KOPT-K1 (cell line): ENCODE measurements around the gene TAF10.

Experiments
- H3K27ac ChIP-seq: fragments of 200-600 bp; sonication (generic); 2 replicates; pipeline ENCODE4 v1.5.1; 2016; ENCODE audit warnings: antibody characterized with exemption, mild to moderate bottlenecking, low read depth, low read length; ENCODE audit not compliant: poor library complexity, severe bottlenecking
- H3K36me3 ChIP-seq: fragments of 200-600 bp; sonication (generic); 2 replicates; pipeline ENCODE4 v1.5.1; 2017; ENCODE audit warnings: antibody characterized with exemption, mild to moderate bottlenecking, low read length, moderate library complexity; ENCODE audit not compliant: insufficient read depth
- H3K9me3 ChIP-seq: fragments of 200-600 bp; sonication (generic); 2 replicates; pipeline ENCODE4 v1.5.1; 2017; ENCODE audit warnings: antibody characterized with exemption, low read length, mild to moderate bottlenecking; ENCODE audit not compliant: insufficient read depth, poor library complexity, severe bottlenecking

The TAF10 gene

GRCh38 chr11:6633422-6634408 is 21.7 kb upstream of the TAF10 start:
- H3K27ac ChIP-seq = no peak overlapping the region
- H3K36me3 ChIP-seq = peaks cover 27% of the 10 kb centered on the region; the same call in 1 of the 2 replicates
- H3K9me3 ChIP-seq = no peaks in the 10 kb centered on the region

DNA sequence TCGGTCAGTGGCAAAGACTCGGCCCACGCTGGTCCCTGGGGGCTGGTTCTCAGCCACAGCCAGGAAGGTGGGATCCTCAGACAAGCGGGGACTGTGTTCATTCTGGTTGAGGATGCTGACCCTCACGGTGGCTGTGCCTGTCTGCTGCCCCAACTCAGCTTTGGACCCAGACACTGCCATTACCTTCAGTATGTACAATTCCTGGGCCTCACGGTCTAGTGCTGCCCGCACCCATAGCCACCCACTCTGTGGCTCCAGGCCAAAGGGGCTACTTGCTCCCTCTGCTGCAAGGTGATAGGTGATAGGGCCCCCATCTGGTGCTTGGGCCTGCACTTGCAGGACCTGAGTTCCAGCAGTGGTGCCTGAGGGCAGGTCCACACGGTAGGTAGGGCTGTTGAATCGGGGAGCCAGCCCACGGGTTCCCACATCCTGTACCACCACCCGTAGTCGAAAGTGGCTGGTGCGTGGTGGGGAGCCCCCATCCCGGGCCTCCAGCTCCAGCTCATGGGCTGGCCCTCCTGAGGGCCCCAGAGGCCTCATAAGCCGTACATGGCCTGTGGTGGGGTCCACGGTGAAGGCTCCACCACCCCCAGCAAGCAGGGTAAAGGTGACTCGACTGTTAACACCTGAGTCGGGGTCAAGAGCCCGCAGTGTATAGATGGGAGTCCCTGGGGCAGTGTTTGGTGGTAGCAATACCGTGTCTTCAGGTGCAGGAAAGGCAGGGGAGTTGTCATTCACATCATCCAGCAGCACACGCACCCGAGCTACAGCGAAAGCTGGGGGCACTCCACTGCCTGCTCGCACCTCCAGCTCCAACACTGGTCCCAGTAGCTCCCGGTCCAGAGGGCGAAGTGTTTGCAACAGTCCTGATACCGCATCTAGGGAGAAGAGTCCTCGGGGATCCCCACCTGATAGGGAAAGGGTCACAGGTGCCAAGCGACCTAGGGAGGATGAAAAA is 20.4 kb upstream of the TAF10 start:
- H3K27ac ChIP-seq = peak overlapping the region; percentile 22
- H3K9me3 ChIP-seq = no peaks in the 10 kb centered on the region
- peaks cover 27% of the 10 kb centered on the region; the same call in 1 of the 2 replicates for H3K36me3 ChIP-seq

DNA sequence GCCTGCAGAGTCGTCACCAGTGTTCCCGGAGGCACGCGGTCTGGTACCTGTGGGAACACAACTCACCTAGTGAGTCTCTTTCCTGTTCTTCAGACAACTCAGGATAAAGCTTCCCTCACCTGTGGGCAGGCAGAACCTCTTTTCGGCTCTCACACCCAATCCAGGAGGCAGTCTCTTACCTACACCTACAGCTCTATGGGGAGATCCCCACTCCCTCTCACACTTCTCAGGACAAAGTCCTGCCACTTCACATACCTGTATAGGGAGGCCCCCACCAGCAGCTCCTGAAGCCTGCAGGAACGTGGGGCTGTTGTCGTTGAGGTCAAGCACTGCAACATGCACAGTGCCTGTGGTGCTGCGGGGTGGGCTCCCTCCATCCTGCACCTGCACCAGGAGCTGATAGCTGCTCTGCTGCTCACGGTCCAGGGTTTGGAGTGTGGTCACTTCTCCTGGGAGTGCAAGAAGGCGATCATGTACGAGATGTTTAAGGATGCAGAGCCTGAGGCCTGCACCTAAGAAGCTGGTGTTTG is 19.4 kb upstream of the TAF10 start:
- Histone ChIP-seq H3K36me3 (peaks cover 34% of the 10 kb centered on the region; the same call in 1 of the 2 replicates), H3K27ac (no peak overlapping the region), H3K9me3 (no peaks in the 10 kb centered on the region)

DNA sequence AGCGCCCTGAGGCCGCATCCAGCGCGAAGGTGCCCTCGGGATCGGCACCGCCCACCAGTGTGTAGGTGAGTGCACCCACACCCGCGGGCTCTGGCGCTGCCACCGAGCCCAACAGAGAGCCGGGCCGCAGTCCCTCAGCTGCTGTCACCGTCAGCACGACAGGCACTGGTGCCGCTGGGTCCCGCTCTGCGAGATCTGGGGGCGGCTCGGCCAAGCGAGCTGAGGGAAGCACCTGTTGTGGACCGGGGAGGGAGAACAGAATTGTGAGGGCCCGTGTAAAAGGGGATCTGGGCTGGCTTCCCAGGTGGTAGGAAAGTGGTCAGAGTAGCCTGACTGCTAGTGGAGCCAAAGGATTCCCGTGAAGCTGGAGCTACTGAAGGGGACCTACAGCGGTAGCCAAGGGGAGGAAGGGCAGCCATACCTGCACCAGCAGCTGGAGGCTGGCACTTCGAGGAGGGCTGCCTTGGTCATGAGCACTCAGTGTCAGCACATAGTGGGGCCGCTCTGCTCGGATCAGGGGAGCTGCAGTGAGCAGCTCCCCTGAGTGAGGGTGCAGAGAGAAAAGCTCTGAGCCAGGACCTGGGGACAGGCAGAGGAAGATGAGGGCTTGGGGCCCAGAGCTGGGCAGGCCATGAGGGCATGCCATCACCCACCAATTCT is 18.7 kb upstream of the TAF10 start:
- H3K27ac ChIP-seq = no peak overlapping the region
- peaks cover 41% of the 10 kb centered on the region; the same call in 1 of the 2 replicates for H3K36me3 ChIP-seq

GRCh38 chr11:6629892-6630631 is 18.0 kb upstream of the TAF10 start:
- no peak overlapping the region for H3K27ac ChIP-seq
- H3K36me3 ChIP-seq = peaks cover 48% of the 10 kb centered on the region; the same call in 1 of the 2 replicates
- H3K9me3 ChIP-seq = no peaks in the 10 kb centered on the region

More for the DNA sequence above, 18.7 kb upstream of the TAF10 start:
- no peaks in the 10 kb centered on the region for H3K9me3 ChIP-seq

DNA sequence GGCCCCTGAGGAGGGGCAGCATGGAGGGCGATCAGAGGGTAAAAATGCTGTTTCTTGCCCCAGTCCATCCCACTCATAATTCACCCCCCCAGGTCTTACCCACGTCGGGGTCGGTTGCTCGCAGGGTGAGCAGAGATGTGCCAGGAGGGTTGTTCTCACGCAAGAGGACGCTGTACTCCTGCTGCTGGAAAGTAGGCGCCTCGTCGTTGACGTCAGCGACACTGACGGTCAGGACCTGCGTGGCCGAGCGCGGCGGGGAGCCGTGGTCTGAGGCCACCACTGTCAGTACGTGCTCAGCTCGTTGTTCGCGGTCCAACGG is 17.5 kb upstream of the TAF10 start:
- H3K27ac ChIP-seq = no peak overlapping the region
- H3K9me3 ChIP-seq = no peaks in the 10 kb centered on the region
- peaks cover 50% of the 10 kb centered on the region; the same call in 1 of the 2 replicates for H3K36me3 ChIP-seq

- Histone ChIP-seq H3K9me3 (no peaks in the 10 kb centered on the region), H3K27ac (no peak overlapping the region), H3K36me3 (peaks cover 53% of the 10 kb centered on the region; the same call in 1 of the 2 replicates)
Observed at GRCh38 chr11:6628526-6628925, 16.5 kb upstream of the TAF10 start.

DNA sequence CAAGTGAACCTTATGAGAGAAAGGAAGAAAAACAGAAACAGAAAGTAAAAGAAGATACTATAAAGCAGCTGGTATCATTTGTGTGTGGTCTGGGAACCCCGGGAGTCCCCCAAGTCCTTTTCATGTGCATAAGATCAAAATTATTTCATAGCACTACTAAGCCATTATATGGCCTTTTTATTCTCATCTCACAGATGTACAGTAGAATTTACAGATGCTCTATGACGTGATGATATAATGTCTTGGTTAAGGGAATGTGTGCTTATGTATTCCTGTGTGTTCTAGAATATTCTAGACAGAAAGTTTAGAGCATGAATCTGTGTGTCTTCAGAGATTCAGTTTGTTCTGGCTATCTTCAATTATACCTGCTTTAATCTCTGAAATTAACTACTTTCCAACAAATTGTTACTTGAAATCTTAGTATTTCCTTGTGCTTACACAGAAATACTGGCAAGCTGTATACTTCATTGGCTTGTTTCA is 15.8 kb upstream of the TAF10 start:
- Histone ChIP-seq H3K36me3 (peaks cover 53% of the 10 kb centered on the region; the same call in 1 of the 2 replicates), H3K27ac (peak overlapping the region; percentile 41), H3K9me3 (no peaks in the 10 kb centered on the region)

- no peaks in the 10 kb centered on the region for H3K9me3 ChIP-seq
- peak overlapping the region; percentile 41 for H3K27ac ChIP-seq
- H3K36me3 ChIP-seq = peaks cover 53% of the 10 kb centered on the region; the same call in 1 of the 2 replicates
Observed at GRCh38 chr11:6626971-6627761, 15.2 kb upstream of the TAF10 start.

DNA sequence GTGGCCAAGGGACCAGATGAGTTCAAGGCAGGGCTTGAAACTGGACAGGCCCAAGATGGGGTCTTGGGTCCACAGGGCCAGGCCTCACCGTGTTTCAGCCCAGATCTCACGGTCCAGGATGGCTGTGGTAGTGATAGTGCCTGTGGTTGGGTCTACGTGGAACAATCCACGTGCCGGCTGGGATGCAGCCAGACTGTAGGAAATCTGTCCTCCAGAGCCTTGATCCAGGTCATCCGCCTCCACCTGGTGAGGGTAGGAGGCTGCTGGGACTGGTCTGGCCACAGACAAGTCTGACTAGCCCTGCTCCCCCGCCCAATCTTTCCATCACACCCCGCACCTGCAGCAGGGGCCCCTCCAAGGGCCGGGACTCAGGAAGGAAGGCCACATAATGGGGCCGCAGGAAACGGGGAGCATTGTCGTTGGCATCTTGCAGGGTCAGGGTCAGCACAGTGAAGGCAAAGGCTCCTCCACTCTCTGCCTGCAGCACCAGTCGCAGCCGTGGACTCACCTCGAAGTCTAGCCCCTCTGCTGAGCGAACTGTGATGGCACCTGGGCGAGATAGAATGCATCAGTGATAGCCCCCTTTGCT is 13.9 kb upstream of the TAF10 start:
- H3K36me3 ChIP-seq = peaks cover 42% of the 10 kb centered on the region; the same call in 1 of the 2 replicates

DNA sequence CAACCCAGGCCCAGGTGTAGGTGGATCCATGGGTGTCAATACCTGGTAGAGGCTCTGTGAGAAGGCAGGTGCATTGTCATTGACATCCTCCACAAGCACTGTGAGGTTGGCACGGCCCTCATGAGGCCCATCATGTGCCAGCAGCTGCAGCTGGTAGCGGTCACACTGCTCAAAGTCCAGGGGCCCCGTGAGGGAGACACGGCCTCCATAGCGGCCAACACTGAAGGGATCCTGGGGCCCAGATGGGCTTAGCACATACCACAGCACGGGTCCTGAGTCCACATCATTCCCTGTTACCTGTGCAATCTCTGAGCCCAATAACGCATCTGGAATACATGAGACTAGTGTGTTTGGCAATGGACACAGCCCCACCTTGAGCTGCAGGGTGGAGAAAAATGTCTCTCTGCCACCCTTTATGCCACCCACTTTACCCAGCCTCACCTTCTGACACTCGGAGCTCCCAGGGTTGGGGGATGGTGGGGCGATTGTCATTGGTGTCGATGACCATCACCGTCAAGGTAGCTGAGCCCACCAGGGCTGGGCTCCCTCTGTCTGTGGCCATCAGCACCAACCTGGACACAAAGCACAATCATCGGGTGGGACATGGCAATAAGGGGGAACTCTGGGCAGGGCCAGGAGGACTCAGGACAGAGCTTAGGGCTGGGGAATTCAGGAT is 13.3 kb upstream of the TAF10 start:
- Histone ChIP-seq H3K9me3 (no peaks in the 10 kb centered on the region), H3K27ac (no peak overlapping the region), H3K36me3 (peaks cover 38% of the 10 kb centered on the region; the same call in 1 of the 2 replicates)

More for the DNA sequence above, 13.9 kb upstream of the TAF10 start:
- H3K27ac ChIP-seq = no peak overlapping the region
- H3K9me3 ChIP-seq = no peaks in the 10 kb centered on the region
